ENCODE results near the gene SLAMF9. TPM values are rescaled to one million over a fixed set of nuclear protein-coding genes. Genes with fewer than 3 reads are reported as not detected.

The SLAMF9 gene
- total and polyA plus RNA-seq, 4 donors: 0.25 to 0.68 (median 0.64) TPM; not detected in 1

DNA sequence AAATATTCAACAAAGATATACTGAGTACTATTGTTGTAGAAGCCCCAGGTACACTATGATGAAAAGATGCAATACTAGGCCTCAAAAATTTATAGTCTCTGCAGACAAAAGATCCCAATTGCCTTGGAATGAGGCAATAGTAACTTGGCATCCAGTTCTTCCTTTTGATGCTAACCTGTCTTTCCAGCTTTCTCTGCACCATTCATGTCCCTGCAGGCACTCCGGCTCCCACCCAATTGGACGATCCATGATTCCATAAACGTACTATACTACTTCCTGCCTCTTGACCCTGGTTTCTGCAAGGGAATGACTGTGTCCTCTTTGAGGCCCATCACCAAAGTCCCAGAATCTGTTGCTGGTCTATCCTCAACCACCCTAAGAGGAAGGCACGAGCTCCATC, 20.7 kb downstream of the SLAMF9 start:
- Histone ChIP-seq H3K9me3 (ENCODE audit: control insufficient read depth in 4 of 4, low read length in 3 of 4) (no peaks in the 10 kb centered on the region), H3K27me3 (ENCODE audit: control insufficient read depth in 4 of 4, insufficient read depth in 4 of 4, low read length in 3 of 4) (no peaks in the 10 kb centered on the region), H3K36me3 (ENCODE audit: control insufficient read depth in 4 of 4, insufficient read depth in 3 of 4, low read depth in 1 of 4, low read length in 3 of 4) (peaks cover 0 to 30% (median 13%) of the 10 kb centered on the region in 4 donors), H3K27ac (ENCODE audit: low read depth in 1 of 2, low read length in 2 of 2) (no peak overlapping the region), H3K4me1 (ENCODE audit: control insufficient read depth in 4 of 4, insufficient read depth in 4 of 4, low read length in 3 of 4) (peaks cover 4 to 21% (median 14%) of the 10 kb centered on the region in 4 donors), H3K4me3 (ENCODE audit: low read depth in 1 of 3, low read length in 3 of 3) (no peak overlapping the region), H3K9ac (ENCODE audit: low read depth in 1 of 2, low read length in 2 of 2) (no peak overlapping the region)
- TF ChIP-seq FOXA2 (IDR thresholded peaks at IDR 0.05) (no peak), HNF4A (conservative IDR thresholded peaks at IDR 0.05) (no peak), NR2F2 (IDR thresholded peaks at IDR 0.05) (no peak), GABPA (IDR thresholded peaks at IDR 0.05 in 1 of 2, conservative IDR thresholded peaks at IDR 0.05 in 1 of 2) (no peak), JUND (IDR thresholded peaks at IDR 0.05) (no peak), FOXA1 (IDR thresholded peaks at IDR 0.05) (no peak), EGR1 (IDR thresholded peaks at IDR 0.05; ENCODE audit: low read depth in 2 of 2) (no peak)
- TF ChIP-seq, protein P1, sequence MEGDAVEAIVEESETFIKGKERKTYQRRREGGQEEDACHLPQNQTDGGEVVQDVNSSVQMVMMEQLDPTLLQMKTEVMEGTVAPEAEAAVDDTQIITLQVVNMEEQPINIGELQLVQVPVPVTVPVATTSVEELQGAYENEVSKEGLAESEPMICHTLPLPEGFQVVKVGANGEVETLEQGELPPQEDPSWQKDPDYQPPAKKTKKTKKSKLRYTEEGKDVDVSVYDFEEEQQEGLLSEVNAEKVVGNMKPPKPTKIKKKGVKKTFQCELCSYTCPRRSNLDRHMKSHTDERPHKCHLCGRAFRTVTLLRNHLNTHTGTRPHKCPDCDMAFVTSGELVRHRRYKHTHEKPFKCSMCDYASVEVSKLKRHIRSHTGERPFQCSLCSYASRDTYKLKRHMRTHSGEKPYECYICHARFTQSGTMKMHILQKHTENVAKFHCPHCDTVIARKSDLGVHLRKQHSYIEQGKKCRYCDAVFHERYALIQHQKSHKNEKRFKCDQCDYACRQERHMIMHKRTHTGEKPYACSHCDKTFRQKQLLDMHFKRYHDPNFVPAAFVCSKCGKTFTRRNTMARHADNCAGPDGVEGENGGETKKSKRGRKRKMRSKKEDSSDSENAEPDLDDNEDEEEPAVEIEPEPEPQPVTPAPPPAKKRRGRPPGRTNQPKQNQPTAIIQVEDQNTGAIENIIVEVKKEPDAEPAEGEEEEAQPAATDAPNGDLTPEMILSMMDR (IDR thresholded peaks at IDR 0.05; ENCODE audit: low read depth, low read length, missing input control): no peak
- TF ChIP-seq, protein P2, sequence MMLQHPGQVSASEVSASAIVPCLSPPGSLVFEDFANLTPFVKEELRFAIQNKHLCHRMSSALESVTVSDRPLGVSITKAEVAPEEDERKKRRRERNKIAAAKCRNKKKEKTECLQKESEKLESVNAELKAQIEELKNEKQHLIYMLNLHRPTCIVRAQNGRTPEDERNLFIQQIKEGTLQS (IDR thresholded peaks at IDR 0.05): no peak
- 91% methylated on average over 4 of the region's 4 CpGs for WGBS
- no peak for DNase-seq (ENCODE audit: low spot score)

DNA sequence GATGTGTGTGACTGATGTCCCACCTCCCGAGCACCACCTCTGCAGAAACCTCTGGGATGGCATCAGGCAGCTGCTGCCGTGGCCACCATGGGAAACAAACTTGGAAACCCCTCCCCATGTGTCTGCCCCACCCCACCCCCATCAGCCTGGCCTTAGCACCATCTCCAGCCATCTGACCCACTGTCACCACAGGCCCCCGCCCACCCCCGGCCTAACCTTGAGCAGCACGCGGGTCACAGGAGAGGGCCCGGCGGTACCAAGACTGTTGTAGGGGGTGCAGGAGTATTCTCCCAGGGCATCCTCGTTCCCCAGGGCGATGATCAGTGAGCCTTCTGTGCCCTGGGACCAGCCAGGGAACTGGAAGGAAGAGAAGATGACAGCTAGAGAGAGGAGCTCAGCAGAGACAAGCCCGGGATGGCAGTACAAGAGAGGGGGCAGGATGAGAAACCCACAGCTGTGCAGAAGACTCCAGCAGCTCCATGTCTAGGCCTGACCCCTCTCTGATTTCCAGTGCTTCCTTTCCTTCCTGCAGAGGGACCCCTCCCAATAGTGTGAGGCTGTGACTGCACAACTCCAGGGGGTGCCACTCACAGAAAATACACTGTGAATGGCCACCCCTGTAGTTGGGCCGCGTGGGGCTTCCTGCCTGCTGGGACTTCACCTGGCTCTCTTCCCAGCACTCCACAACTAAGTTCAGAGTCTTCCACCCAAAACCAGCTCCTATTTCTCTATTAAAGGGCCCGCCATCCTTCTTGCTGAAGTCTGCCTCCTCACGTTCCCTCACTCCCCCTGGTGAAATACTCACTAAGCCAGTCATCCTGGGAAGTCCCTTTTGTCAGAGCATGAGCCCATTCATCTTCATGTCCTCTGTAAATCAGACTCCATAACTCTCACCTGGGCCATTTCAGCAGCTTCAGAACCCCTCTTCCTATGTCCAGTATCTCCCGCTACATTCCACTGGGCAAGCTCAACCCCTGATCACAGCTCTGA, 21.4 kb downstream of the SLAMF9 start:
- Histone ChIP-seq H3K27me3 (ENCODE audit: control insufficient read depth in 4 of 4, insufficient read depth in 4 of 4, low read length in 3 of 4) (no peaks in the 10 kb centered on the region), H3K36me3 (ENCODE audit: control insufficient read depth in 4 of 4, insufficient read depth in 3 of 4, low read depth in 1 of 4, low read length in 3 of 4) (peaks cover 0 to 33% (median 17%) of the 10 kb centered on the region in 4 donors), H3K4me1 (ENCODE audit: control insufficient read depth in 4 of 4, insufficient read depth in 4 of 4, low read length in 3 of 4) (peaks cover 3 to 16% (median 13%) of the 10 kb centered on the region in 4 donors), H3K27ac (ENCODE audit: low read depth in 1 of 2, low read length in 2 of 2) (no peak overlapping the region), H3K9me3 (ENCODE audit: control insufficient read depth in 4 of 4, low read length in 3 of 4) (no peaks in the 10 kb centered on the region), H3K4me3 (ENCODE audit: low read depth in 1 of 3, low read length in 3 of 3) (no peak overlapping the region), H3K9ac (ENCODE audit: low read depth in 1 of 2, low read length in 2 of 2) (no peak overlapping the region)
- TF ChIP-seq, protein P3, sequence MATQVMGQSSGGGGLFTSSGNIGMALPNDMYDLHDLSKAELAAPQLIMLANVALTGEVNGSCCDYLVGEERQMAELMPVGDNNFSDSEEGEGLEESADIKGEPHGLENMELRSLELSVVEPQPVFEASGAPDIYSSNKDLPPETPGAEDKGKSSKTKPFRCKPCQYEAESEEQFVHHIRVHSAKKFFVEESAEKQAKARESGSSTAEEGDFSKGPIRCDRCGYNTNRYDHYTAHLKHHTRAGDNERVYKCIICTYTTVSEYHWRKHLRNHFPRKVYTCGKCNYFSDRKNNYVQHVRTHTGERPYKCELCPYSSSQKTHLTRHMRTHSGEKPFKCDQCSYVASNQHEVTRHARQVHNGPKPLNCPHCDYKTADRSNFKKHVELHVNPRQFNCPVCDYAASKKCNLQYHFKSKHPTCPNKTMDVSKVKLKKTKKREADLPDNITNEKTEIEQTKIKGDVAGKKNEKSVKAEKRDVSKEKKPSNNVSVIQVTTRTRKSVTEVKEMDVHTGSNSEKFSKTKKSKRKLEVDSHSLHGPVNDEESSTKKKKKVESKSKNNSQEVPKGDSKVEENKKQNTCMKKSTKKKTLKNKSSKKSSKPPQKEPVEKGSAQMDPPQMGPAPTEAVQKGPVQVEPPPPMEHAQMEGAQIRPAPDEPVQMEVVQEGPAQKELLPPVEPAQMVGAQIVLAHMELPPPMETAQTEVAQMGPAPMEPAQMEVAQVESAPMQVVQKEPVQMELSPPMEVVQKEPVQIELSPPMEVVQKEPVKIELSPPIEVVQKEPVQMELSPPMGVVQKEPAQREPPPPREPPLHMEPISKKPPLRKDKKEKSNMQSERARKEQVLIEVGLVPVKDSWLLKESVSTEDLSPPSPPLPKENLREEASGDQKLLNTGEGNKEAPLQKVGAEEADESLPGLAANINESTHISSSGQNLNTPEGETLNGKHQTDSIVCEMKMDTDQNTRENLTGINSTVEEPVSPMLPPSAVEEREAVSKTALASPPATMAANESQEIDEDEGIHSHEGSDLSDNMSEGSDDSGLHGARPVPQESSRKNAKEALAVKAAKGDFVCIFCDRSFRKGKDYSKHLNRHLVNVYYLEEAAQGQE (IDR thresholded peaks at IDR 0.05): no peak
- no peak for TF ChIP-seq TAF1 (conservative IDR thresholded peaks at IDR 0.05)
- no peak for DNase-seq (ENCODE audit: low spot score)
- WGBS: 88% methylated on average over 16 of the region's 16 CpGs

All from liver (tissue), 9 donors.